PC-3 (cell line): ENCODE measurements around the gene SPAG4.

Experiments
- CTCF ChIP-seq: fragments of 300-600 bp; sonication (generic); conservative IDR thresholded peaks from 2 replicates; pipeline ENCODE4 v1.5.1; 2017; ENCODE audit warnings: antibody characterized with exemption, low read depth, mild to moderate bottlenecking, low read length
- EZH2phosphoT487 ChIP-seq: fragments of 300-600 bp; sonication (generic); IDR thresholded peaks from 2 replicates; pipeline ENCODE4 v1.6.1; 2018; ENCODE audit warnings: mild to moderate bottlenecking, antibody characterized with exemption, low read length, borderline replicate concordance

GRCh38 chr20:35627121-35627520 is 11.5 kb downstream of the SPAG4 start:
- no peak for TF ChIP-seq CTCF
- TF ChIP-seq EZH2phosphoT487 = no peak
